ENCODE measurements around the gene MR1. TPM values are rescaled to one million over a fixed set of nuclear protein-coding genes. Genes with fewer than 3 reads are reported as not detected.

The MR1 gene
- 1 to 10 TPM; 4.0 to 9.7 (median 6.0) TPM for total RNA-seq

- TF ChIP-seq POLR2A (IDR thresholded peaks at IDR 0.05) (peak in 1 of 2 donors; percentile 35), CTCF (IDR thresholded peaks at IDR 0.05) (no peak)
- H3K4me3 ChIP-seq, result peak within 1 kb of the TSS; percentile 41 to 59 (median 48)
- no peaks in the 10 kb centered on the region for H3K27me3 ChIP-seq
- peak in 2 of 3 donors; percentile 52 to 60 for DNase-seq
- peak within 1 kb of the TSS; percentile 79 to 95 (median 88) for H3K27ac ChIP-seq
- H3K9me3 ChIP-seq, result no peaks in the 10 kb centered on the region
- peaks cover 0 to 1% (median 0%) of the 10 kb centered on the region in 3 donors for H3K36me3 ChIP-seq
- H3K4me1 ChIP-seq, result peaks cover 6 to 36% (median 7%) of the 10 kb centered on the region in 4 donors
Measured at GRCh38 chr1:181033799-181034451, at the start of gene MR1. Gene MR1 (plus strand): TSS chr1:181033983. CDS start chr1:181034008, 25 bp downstream.

GRCh38 chr1:180988253-180988752 lies 45.5 kb upstream of the MR1 start:
- DNase-seq, result no peak
- H3K27ac ChIP-seq, result no peak overlapping the region
- H3K4me1 ChIP-seq, result no peaks in the 10 kb centered on the region
- TF ChIP-seq POLR2A (IDR thresholded peaks at IDR 0.05), result no peak
- peaks cover 0 to 79% (median 0%) of the 10 kb centered on the region in 3 donors for H3K36me3 ChIP-seq
- H3K27me3 ChIP-seq, result no peaks in the 10 kb centered on the region
- H3K9me3 ChIP-seq, result no peaks in the 10 kb centered on the region
- no peak overlapping the region for H3K4me3 ChIP-seq

GRCh38 chr1:180994262-180994661 lies 39.5 kb upstream of the MR1 start:
- Histone ChIP-seq H3K4me3 (no peak overlapping the region), H3K9me3 (no peaks in the 10 kb centered on the region), H3K4me1 (no peaks in the 10 kb centered on the region), H3K27me3 (no peaks in the 10 kb centered on the region), H3K36me3 (peaks cover 0 to 31% (median 0%) of the 10 kb centered on the region in 3 donors), H3K27ac (no peak overlapping the region)
- no peak for DNase-seq
- TF ChIP-seq CTCF (IDR thresholded peaks at IDR 0.05) (no peak), POLR2A (IDR thresholded peaks at IDR 0.05) (no peak)

- TF ChIP-seq CTCF (IDR thresholded peaks at IDR 0.05) (no peak), POLR2A (IDR thresholded peaks at IDR 0.05) (no peak)
- H3K4me3 ChIP-seq, result no peak overlapping the region
- no peak overlapping the region for H3K27ac ChIP-seq
- no peak for DNase-seq
- no peaks in the 10 kb centered on the region for H3K4me1 ChIP-seq
- H3K36me3 ChIP-seq, result peaks cover 0 to 13% (median 0%) of the 10 kb centered on the region in 3 donors
- H3K27me3 ChIP-seq, result no peaks in the 10 kb centered on the region
- H3K9me3 ChIP-seq, result no peaks in the 10 kb centered on the region
Measured at GRCh38 chr1:180997843-180998504, 35.8 kb upstream of the MR1 start.

GRCh38 chr1:181001091-181001780 lies 32.5 kb upstream of the MR1 start:
- Histone ChIP-seq H3K4me3 (no peak overlapping the region), H3K36me3 (peaks cover 0 to 29% (median 0%) of the 10 kb centered on the region in 3 donors)
- TF ChIP-seq POLR2A (IDR thresholded peaks at IDR 0.05), result no peak
- TF ChIP-seq CTCF (IDR thresholded peaks at IDR 0.05), result no peak

More at GRCh38 chr1:181001091-181001780, 32.5 kb upstream of the MR1 start:
- no peaks in the 10 kb centered on the region for H3K9me3 ChIP-seq
- no peaks in the 10 kb centered on the region for H3K27me3 ChIP-seq
- DNase-seq, result no peak
- no peaks in the 10 kb centered on the region for H3K4me1 ChIP-seq
- H3K27ac ChIP-seq, result no peak overlapping the region

Measured in Peyer's patch (tissue), 4 donors.